Coronary artery (tissue), 2 donors: ENCODE data around the gene SSRP1.
A peak's percentile ranks its signal among the peaks of the same experiment; 100 is the strongest.

Experiments
- DNase-seq: peaks from one replicate; pipeline ENCODE4 v3.0.0-alpha.2; 2017; ENCODE audit warnings: low spot score
- H3K27ac ChIP-seq, 2 donors: fragments of 200-600 bp; sonication (generic); one replicate each; pipeline ENCODE4 v1.5.1; 2016 to 2019
- H3K4me3 ChIP-seq: fragments of 200-600 bp; sonication (generic); 2 replicates; pipeline ENCODE4 v1.5.1; 2016; ENCODE audit warnings: mild to moderate bottlenecking, moderate library complexity
- TF ChIP-seq, protein P1 (sequence below): fragments of 200-600 bp; sonication (generic); IDR thresholded peaks from one replicate; pipeline ENCODE4 v1.5.1; 2019; ENCODE audit warnings: antibody characterized with exemption

The SSRP1 gene

DNA sequence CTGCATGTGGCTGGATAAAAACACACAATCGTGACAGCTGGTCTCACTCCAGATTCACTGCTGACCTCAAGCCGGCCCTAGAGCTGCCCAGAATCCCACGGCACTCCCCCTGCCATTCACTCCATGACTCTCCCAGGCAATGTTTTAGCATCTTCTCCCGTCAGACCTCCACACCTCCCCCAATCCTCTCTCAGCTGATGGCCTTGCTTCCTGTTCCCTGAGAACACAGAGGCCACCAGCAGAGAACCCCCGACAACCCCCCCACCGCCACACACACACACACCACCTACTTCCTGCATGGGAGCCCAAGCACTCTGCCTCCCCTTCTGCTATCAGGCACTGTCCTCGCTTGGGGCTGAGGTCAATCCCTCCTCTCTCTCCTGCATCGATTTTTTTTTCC is 20.2 kb downstream of the SSRP1 start:
- peak overlapping the region in 1 of 2 donors; percentile 65 for H3K27ac ChIP-seq
- no peak for DNase-seq
- TF ChIP-seq, protein P1, sequence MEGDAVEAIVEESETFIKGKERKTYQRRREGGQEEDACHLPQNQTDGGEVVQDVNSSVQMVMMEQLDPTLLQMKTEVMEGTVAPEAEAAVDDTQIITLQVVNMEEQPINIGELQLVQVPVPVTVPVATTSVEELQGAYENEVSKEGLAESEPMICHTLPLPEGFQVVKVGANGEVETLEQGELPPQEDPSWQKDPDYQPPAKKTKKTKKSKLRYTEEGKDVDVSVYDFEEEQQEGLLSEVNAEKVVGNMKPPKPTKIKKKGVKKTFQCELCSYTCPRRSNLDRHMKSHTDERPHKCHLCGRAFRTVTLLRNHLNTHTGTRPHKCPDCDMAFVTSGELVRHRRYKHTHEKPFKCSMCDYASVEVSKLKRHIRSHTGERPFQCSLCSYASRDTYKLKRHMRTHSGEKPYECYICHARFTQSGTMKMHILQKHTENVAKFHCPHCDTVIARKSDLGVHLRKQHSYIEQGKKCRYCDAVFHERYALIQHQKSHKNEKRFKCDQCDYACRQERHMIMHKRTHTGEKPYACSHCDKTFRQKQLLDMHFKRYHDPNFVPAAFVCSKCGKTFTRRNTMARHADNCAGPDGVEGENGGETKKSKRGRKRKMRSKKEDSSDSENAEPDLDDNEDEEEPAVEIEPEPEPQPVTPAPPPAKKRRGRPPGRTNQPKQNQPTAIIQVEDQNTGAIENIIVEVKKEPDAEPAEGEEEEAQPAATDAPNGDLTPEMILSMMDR, result no peak
- H3K4me3 ChIP-seq, result peak overlapping the region; percentile 17

DNA sequence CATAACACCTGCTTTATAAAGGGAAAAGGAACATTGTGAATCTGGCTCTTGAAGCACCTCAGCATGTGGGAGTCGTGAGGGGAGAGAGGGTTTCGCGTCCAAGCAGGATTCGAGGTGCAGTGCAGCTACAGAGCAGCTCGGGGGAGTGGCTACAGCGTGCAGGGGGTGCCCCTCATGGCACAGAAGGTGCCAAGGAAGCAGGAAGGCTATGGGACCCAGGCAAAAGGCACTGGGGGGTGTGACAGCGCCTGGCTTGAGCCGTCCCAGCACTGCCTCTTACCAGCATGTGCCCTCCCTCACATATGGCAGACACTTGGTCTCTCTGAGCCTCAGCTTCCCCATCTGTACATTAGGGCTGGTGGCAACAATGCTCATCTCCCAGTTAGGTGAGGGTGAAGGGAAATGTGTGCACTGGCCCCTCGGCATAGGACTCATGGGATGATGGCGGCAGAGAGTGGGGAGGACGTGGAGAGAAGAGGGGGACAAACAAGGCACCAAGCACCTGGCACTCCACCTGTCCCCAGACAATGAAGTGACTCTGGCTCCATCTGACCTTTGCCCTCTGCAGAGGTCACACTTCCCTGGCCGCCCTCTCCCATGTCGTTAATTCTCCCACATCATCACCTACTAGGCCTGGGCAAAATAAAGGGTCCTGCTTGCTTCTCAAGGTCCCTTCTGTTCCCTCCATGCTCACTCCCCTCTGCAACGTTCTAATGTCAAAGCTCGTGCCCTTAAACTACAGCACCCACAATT is 21.3 kb downstream of the SSRP1 start:
- DNase-seq, result no peak
- TF ChIP-seq, protein P1, result no peak
- Histone ChIP-seq H3K4me3 (no peak overlapping the region), H3K27ac (peak overlapping the region in 1 of 2 donors; percentile 99)

DNA sequence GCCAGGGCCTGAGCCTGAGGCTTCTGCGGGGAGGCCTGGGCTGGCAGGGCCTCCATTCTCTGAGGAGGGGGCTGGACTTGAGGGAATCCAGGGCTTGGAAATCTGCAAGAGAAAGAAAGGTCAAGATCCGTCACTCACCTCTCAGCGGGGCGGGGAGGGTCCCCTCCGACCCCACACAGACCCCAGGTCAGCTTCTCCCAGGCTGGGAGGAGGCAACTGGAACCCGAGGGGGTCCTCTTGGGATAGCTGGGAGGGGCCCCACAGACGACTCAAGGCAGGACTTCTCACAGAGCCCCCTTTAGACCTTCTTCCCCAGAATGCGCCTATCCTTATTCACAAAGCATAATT is 21.9 kb downstream of the SSRP1 start:
- DNase-seq, result no peak
- TF ChIP-seq, protein P1, result no peak
- H3K4me3 ChIP-seq, result no peak overlapping the region
- H3K27ac ChIP-seq, result peak overlapping the region; percentile 86 to 99

DNA sequence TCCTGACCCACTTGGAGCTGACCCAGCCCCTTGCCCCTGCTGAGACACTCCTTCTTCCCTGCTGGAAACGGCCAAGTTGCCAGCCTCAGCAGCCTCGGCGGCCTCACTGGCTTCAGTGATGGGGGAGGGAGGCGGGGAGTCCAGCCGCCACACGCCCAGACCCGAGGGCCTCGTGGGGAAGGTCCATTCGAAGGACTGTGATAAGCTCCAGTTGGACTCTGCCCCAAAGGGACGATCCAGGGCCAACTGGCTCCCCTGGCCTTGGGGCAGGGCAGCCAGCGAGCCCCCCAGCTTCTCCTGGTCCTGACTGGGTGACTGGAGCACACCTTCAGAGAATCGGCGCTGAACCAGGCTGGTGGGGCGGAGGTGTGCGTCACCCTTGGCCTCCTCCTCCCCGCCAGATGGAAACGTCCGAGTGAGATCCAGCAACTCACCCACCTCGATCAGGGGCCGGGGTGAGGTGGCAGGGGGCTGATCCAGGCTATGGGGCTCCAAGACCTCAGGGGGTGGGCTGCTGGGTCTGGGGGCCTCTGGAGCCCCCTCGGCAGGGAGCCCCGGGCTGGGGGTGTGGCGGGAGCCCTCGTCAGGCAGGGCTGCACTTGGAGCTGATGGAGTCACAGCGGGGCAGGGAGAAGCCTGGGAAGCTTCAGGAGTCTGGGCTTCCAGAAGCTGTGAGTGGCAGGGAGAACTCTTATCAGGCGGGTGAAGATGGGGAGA is 22.5 kb downstream of the SSRP1 start:
- H3K4me3 ChIP-seq, result no peak overlapping the region
- H3K27ac ChIP-seq, result peak overlapping the region; percentile 86 to 99
- DNase-seq, result no peak
- TF ChIP-seq, protein P1, result no peak

DNA sequence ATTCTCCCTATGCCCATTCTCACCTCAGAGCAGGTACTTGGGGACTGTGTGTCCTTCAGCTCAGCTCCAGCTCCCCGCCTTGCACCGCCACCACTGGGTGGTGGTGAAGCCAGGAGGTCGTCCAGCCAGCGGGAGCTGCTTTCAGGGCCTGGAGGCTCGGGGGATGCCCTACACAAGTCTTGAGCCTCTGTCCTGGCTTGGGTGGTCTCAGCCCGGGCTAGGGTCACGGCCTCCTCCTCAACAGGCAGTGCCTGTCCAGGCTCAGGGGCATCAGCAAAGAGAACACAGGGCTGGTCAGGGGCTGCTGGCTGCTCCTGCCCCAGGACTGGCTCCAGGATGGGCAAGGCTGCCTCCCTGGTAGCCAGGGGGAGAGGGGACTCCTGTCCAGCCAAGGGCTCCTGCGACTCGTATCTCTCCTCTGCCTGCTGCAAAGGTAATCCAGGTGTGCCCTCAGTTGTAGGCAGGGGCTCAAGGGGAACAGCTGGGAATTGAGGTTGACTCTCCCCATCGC is 23.1 kb downstream of the SSRP1 start:
- H3K27ac ChIP-seq, result peak overlapping the region; percentile 86 to 99
- TF ChIP-seq, protein P1, result no peak
- H3K4me3 ChIP-seq, result peak overlapping the region; percentile 86
- DNase-seq, result no peak

DNA sequence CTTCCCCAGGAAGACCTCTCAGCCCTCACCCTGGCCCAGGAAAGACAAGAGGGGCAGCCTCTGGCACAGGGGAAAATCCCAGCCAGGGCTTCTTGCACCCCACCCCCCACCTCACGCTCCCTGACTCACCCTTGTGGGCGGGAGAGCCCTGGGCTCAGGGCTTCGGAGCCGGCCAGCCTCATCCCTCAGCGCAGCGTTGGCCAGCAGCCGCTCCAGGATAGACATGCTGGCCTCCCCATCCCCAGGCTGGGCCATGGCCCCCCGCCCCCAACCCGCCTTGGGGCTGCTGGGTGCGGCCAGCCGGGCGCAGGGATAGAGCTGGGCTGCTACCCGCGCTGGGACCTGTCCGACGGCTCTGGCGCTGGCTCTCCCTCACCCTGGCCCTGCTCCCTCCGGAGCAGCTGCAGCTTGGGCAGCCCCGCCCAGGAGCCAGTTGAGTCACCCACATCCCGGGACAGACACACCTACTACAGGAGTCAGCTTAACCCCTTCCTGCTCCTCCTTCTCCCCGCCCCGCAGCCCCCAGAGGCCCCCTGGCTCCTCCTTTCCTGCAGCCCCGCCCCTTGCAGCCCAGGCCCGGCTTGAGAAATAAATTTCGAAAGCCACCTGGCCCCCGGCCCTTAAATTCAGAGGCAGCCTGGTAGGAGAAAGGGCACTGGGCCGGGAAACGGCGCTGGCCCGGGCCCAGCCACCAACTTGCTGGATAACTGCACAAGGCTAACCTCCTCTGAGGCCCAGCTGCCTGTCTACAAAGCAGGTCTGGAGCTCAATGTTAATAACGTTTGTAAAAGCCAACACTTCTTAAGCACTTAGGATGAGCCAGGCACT is 24.4 kb downstream of the SSRP1 start:
- DNase-seq, result peak; percentile 98
- Histone ChIP-seq H3K27ac (peak overlapping the region; percentile 86 to 99), H3K4me3 (peak overlapping the region; percentile 86)
- TF ChIP-seq, protein P1, result no peak
